Keratinocyte (primary cell): ENCODE data around the gene FCGR2B. TPM values are rescaled to one million over a fixed set of nuclear protein-coding genes. Genes with fewer than 3 reads are reported as not detected.

Experiments
- DNase-seq: peaks from one replicate; pipeline ENCODE4 v3.0.0-alpha.2; 2011; ENCODE audit warnings: low read depth, missing footprints, low spot score
- FAIRE-seq: peaks from 2 replicates; lab custom pipeline; 2011; peaks lifted over from hg19 to GRCh38; lab: Jason Lieb, UNC
- H2AFZ ChIP-seq: 2 replicates; pipeline ENCODE4 v1.6.0; 2012; ENCODE audit warnings: low read length, control low read depth, inconsistent platforms; ENCODE audit not compliant: control insufficient read depth
- H3K27ac ChIP-seq: 2 replicates; pipeline ENCODE4 v1.5.1; 2011; ENCODE audit warnings: low read length; ENCODE audit not compliant: control insufficient read depth, insufficient read depth
- H3K27me3 ChIP-seq: 3 replicates; pipeline ENCODE4 v1.6.0; 2011; ENCODE audit warnings: low read length; ENCODE audit not compliant: control insufficient read depth, insufficient read depth; ENCODE audit errors: extremely low read depth
- H3K36me3 ChIP-seq, 2 experiments: 2 replicates in 1 of 2; 3 replicates in 1 of 2; pipeline ENCODE4 v1.5.1; 2011; ENCODE audit warnings: low read length in 2 of 2, mild to moderate bottlenecking in 1 of 2; ENCODE audit not compliant: control insufficient read depth in 2 of 2, insufficient read depth in 2 of 2; ENCODE audit errors: extremely low read depth in 1 of 2
- H3K4me1 ChIP-seq: 3 replicates; pipeline ENCODE4 v1.5.1; 2011; ENCODE audit warnings: low read length; ENCODE audit not compliant: control insufficient read depth, insufficient read depth; ENCODE audit errors: extremely low read depth
- H3K4me2 ChIP-seq: 3 replicates; pipeline ENCODE4 v1.6.0; 2011; ENCODE audit warnings: low read depth, low read length; ENCODE audit not compliant: control insufficient read depth, insufficient read depth; ENCODE audit errors: extremely low read depth
- H3K4me3 ChIP-seq, 3 experiments: fragments of 200-600 bp in 1 of 3; sonication (generic) in 1 of 3; 2 replicates in 2 of 3; 3 replicates in 1 of 3; pipeline ENCODE4 v1.5.1; 2011 to 2016; ENCODE audit warnings: low read length in 3 of 3, mild to moderate bottlenecking in 3 of 3, control low read depth in 2 of 3, inconsistent platforms in 1 of 3, low read depth in 1 of 3, mixed read lengths in 1 of 3, mixed run types in 1 of 3, moderate library complexity in 1 of 3; ENCODE audit not compliant: control insufficient read depth in 2 of 3, insufficient read depth in 2 of 3; ENCODE audit errors: extremely low read depth in 1 of 3
- H3K79me2 ChIP-seq: 2 replicates; pipeline ENCODE4 v1.6.0; 2012; ENCODE audit warnings: low read length; ENCODE audit not compliant: control insufficient read depth, insufficient read depth
- H3K9ac ChIP-seq: 3 replicates; pipeline ENCODE4 v1.6.0; 2011; ENCODE audit warnings: low read length; ENCODE audit not compliant: control insufficient read depth, insufficient read depth; ENCODE audit errors: extremely low read depth
- H3K9me1 ChIP-seq: 3 replicates; pipeline ENCODE4 v1.6.0; 2011; ENCODE audit warnings: low read length; ENCODE audit not compliant: control insufficient read depth, insufficient read depth; ENCODE audit errors: extremely low read depth
- H3K9me3 ChIP-seq: 2 replicates; pipeline ENCODE4 v1.5.1; 2012; ENCODE audit warnings: low read depth, low read length; ENCODE audit not compliant: control insufficient read depth
- H4K20me1 ChIP-seq: 3 replicates; pipeline ENCODE4 v1.6.0; 2011; ENCODE audit warnings: low read length; ENCODE audit not compliant: control insufficient read depth, insufficient read depth; ENCODE audit errors: extremely low read depth
- CTCF ChIP-seq, 3 experiments: IDR thresholded peaks in 1 of 3; conservative IDR thresholded peaks in 1 of 3; optimal IDR thresholded peaks in 1 of 3; 2 replicates in 2 of 3; 3 replicates in 1 of 3; pipeline versions ENCODE3 to v1.5.1; 2011; ENCODE audit warnings: low read length in 3 of 3, mild to moderate bottlenecking in 3 of 3, moderate library complexity in 2 of 3, control low read depth in 1 of 3, inconsistent platforms in 1 of 3; ENCODE audit not compliant: insufficient read depth in 2 of 3; ENCODE audit errors: extremely low read depth in 1 of 3
- EZH2 ChIP-seq: IDR thresholded peaks from one replicate; pipeline ENCODE4 v1.6.1; 2012; ENCODE audit warnings: inconsistent platforms, mild to moderate bottlenecking, low read length, moderate library complexity
- dilution Hi-C: fragments of 300-500 bp; cut with MboI; formaldehyde crosslinking; loops from one replicate; pipeline ENCODE4 v1.7.0; 2020; ENCODE audit warnings: low sequenced_read_pairs; ENCODE audit not compliant: extremely low pct_ligation_motif_present
- polyA plus RNA-seq, 5 experiments: library from polyadenylated mRNA; depleted of rRNA in 3 of 5; stranded (reverse) in 3 of 5; stranded (forward) in 1 of 5; unstranded in 1 of 5; fragments of >200 nt; gene quantifications; 1 replicate in 1 of 5; 2 replicates in 3 of 5; 3 replicates in 1 of 5; pipeline versions ENCODE4 v1.2.1 to v1.2.3, GENCODE V29; 2011 to 2012; ENCODE audit warnings: missing spikeins in 2 of 5, low read depth in 1 of 5, low replicate concordance in 1 of 5

Gene FCGR2B
- polyA plus RNA-seq, 1 donor (not counting 4 experiments of a cell fraction or from before 2014, with no cell fraction given), result not detected

GRCh38 chr1:161676441-161676840, 13.5 kb downstream of the FCGR2B start:
- no peak overlapping the region for H3K4me3 ChIP-seq
- no peak overlapping the region for H2AFZ ChIP-seq
- no peak overlapping the region for H3K9ac ChIP-seq
- FAIRE-seq (no peak), DNase-seq (no peak)
- no peaks in the 10 kb centered on the region for H4K20me1 ChIP-seq
- dilution Hi-C loops, result no loop called here
- no peak overlapping the region for H3K4me2 ChIP-seq
- no peak overlapping the region for H3K27ac ChIP-seq
- H3K9me1 ChIP-seq, result no peaks in the 10 kb centered on the region
- TF ChIP-seq EZH2 (no peak), CTCF (optimal IDR thresholded peaks at IDR 0.05 in 1 of 3, IDR thresholded peaks at IDR 0.05 in 1 of 3, conservative IDR thresholded peaks at IDR 0.05 in 1 of 3; ENCODE audit: extremely low read depth in 1 of 3, insufficient read depth in 2 of 3, low read length in 3 of 3) (no peak)
- H3K4me1 ChIP-seq, result no peaks in the 10 kb centered on the region
- no peaks in the 10 kb centered on the region for H3K9me3 ChIP-seq
- H3K36me3 ChIP-seq, result no peaks in the 10 kb centered on the region
- no peaks in the 10 kb centered on the region for H3K79me2 ChIP-seq
- H3K27me3 ChIP-seq, result no peaks in the 10 kb centered on the region

- Histone ChIP-seq H4K20me1 (no peaks in the 10 kb centered on the region), H3K27ac (no peak overlapping the region), H3K4me1 (no peaks in the 10 kb centered on the region), H3K4me3 (no peak overlapping the region), H3K9me1 (no peaks in the 10 kb centered on the region), H3K9ac (no peak overlapping the region), H3K4me2 (no peak overlapping the region), H2AFZ (no peak overlapping the region), H3K79me2 (no peaks in the 10 kb centered on the region), H3K27me3 (no peaks in the 10 kb centered on the region), H3K36me3 (no peaks in the 10 kb centered on the region), H3K9me3 (no peaks in the 10 kb centered on the region)
- no peak for DNase-seq
- dilution Hi-C loops, result no loop called here
- no peak for TF ChIP-seq CTCF (optimal IDR thresholded peaks at IDR 0.05 in 1 of 3, IDR thresholded peaks at IDR 0.05 in 1 of 3, conservative IDR thresholded peaks at IDR 0.05 in 1 of 3; ENCODE audit: extremely low read depth in 1 of 3, insufficient read depth in 2 of 3, low read length in 3 of 3)
- TF ChIP-seq EZH2, result no peak
- FAIRE-seq, result no peak
Observed at GRCh38 chr1:161676958-161677689, 14.2 kb downstream of the FCGR2B start.
